ENCODE results near the gene ZNF215. TPM values are rescaled to one million over a fixed set of nuclear protein-coding genes. Genes with fewer than 3 reads are reported as not detected.
A peak's percentile ranks its signal among the peaks of the same experiment; 100 is the strongest.

Gene ZNF215
- total RNA-seq, 1 donor, result 3.5 TPM

DNA sequence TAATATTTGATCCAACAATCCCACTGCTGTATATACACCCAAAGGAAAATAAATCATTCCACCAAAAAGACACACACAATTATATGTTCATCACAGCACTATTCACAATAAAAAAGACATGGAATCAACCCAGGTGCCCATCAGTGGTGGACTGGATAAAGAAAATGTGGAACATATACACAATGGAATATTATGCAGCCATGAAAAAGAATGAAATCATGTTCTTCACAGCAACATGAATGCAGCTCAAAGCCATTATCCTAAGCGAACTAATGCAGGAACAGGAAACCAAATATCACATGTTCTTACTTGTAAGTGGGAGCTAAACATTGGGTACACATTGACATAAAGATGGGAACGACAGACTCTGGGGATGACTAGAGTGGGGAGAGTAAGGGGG is 6.5 kb upstream of the ZNF215 start:
- H3K4me3 ChIP-seq (ENCODE audit: low read depth, low read length), result no peak overlapping the region
- TF ChIP-seq CTCF (IDR thresholded peaks at IDR 0.05; ENCODE audit: insufficient read depth, low read length), result no peak
- DNase-seq (ENCODE audit: low read depth), result no peak

- no peak for TF ChIP-seq CTCF (IDR thresholded peaks at IDR 0.05; ENCODE audit: insufficient read depth, low read length)
- DNase-seq (ENCODE audit: low read depth), result no peak
These were observed 5.5 kb upstream of the ZNF215 start, which contains the start of gene OR2D3 for GRCh38 chr11:6920702-6921101. Gene OR2D3 (plus strand): TSS chr11:6921002. CDS start chr11:6921002, 0 bp downstream.

GRCh38 chr11:6925007-6925577 is 1.1 kb upstream of the ZNF215 start:
- no peak for DNase-seq (ENCODE audit: low read depth)
- TF ChIP-seq CTCF (IDR thresholded peaks at IDR 0.05; ENCODE audit: insufficient read depth, low read length), result no peak
- H3K4me3 ChIP-seq (ENCODE audit: low read depth, low read length), result no peak overlapping the region

More at GRCh38 chr11:6920702-6921101, 5.5 kb upstream of the ZNF215 start, which contains the start of gene OR2D3:
- H3K4me3 ChIP-seq (ENCODE audit: low read depth, low read length), result no peak within 1 kb of the TSS

DNA sequence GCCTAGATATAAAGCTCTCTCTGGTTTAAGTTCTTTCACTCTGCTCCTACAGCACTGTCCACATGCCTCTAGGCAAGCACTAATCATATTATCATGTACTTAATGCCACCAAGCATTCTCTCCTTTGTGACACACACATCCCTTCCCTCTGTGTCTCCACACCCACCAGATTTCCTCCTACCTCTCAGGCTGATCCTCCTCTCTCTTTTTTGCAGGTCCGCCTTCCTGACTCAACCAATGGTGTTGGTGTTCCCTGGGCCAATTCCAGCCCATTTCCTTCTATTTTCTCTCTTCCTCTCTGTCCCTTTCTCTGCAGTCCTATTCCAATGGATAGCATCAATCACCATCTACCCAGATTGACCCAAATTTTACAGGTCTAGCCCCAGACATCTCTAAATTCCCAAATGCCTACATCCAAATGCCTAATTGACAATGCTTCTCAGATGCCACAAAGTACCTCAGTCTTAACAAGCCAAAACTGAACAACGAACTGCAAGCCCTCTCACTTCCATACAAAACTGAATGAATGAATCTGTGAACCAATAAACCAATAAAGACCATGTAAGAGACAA is 504 bp upstream of the ZNF215 start:
- TF ChIP-seq CTCF (IDR thresholded peaks at IDR 0.05; ENCODE audit: insufficient read depth, low read length), result no peak
- DNase-seq (ENCODE audit: low read depth), result peak; percentile 8

GRCh38 chr11:6927030-6927617 is 898 bp downstream of the ZNF215 start:
- peak overlapping the region; percentile 87 for H3K4me3 ChIP-seq (ENCODE audit: low read depth, low read length)
- DNase-seq (ENCODE audit: low read depth), result peak; percentile 32
- no peak for TF ChIP-seq CTCF (IDR thresholded peaks at IDR 0.05; ENCODE audit: insufficient read depth, low read length)

More for the DNA sequence above, 504 bp upstream of the ZNF215 start:
- H3K4me3 ChIP-seq (ENCODE audit: low read depth, low read length), result peak overlapping the region; percentile 87

GRCh38 chr11:6928916-6929315 is 2.7 kb downstream of the ZNF215 start:
- H3K4me3 ChIP-seq (ENCODE audit: low read depth, low read length), result no peak overlapping the region
- no peak for TF ChIP-seq CTCF (IDR thresholded peaks at IDR 0.05; ENCODE audit: insufficient read depth, low read length)
- DNase-seq (ENCODE audit: low read depth), result no peak
